Fibroblast of lung (primary cell): Measurements from ENCODE around the gene TICAM2.

Experiments used
- CTCF ChIP-seq, 2 donors: IDR thresholded peaks in 1 of 2; conservative IDR thresholded peaks in 1 of 2; 1 replicate in 1 of 2; 2 replicates in 1 of 2; pipeline ENCODE4 v1.5.1; 2011 to 2012; ENCODE audit warnings: low read length in 2 of 2, control low read depth in 1 of 2, inconsistent platforms in 1 of 2, low read depth in 1 of 2, mild to moderate bottlenecking in 1 of 2
- EZH2 ChIP-seq: IDR thresholded peaks from 2 replicates; pipeline ENCODE4 v1.5.1; 2012; ENCODE audit warnings: low read length, control low read depth, mild to moderate bottlenecking; ENCODE audit errors: missing control alignments

GRCh38 chr5:115548683-115549082 is 53.6 kb downstream of the TICAM2 start:
- TF ChIP-seq CTCF (conservative IDR thresholded peaks at IDR 0.05 in 1 of 2, IDR thresholded peaks at IDR 0.05 in 1 of 2; ENCODE audit: low read depth in 1 of 2, low read length in 2 of 2) (no peak), EZH2 (no peak)
